SH-SY5Y (cell line): Measurements from ENCODE around the gene F2RL2.

Experiments used
- GATA2 ChIP-seq: IDR thresholded peaks from 2 replicates; pipeline ENCODE4 v1.6.1; 2011; ENCODE audit warnings: mild to moderate bottlenecking, low read depth, low read length
- GATA3 ChIP-seq: IDR thresholded peaks from 2 replicates; pipeline ENCODE4 v1.6.1; 2011; ENCODE audit warnings: low read depth, mild to moderate bottlenecking, low read length, moderate library complexity

The F2RL2 gene

GRCh38 chr5:76641514-76642120 is 18.4 kb upstream of the F2RL2 start:
- no peak for TF ChIP-seq GATA2
- no peak for TF ChIP-seq GATA3

- TF ChIP-seq GATA2 (no peak), GATA3 (no peak)
Observed at GRCh38 chr5:76638479-76638878, 15.3 kb upstream of the F2RL2 start.

- no peak for TF ChIP-seq GATA3
- no peak for TF ChIP-seq GATA2
Observed at GRCh38 chr5:76637490-76637889, 14.3 kb upstream of the F2RL2 start.

GRCh38 chr5:76634661-76635060 is 11.5 kb upstream of the F2RL2 start:
- TF ChIP-seq GATA2 (no peak), GATA3 (no peak)

GRCh38 chr5:76626738-76627137 is 3.5 kb upstream of the F2RL2 start:
- no peak for TF ChIP-seq GATA3
- TF ChIP-seq GATA2: no peak

- TF ChIP-seq GATA3 (no peak), GATA2 (no peak)
Observed at GRCh38 chr5:76625087-76625815, 2.0 kb upstream of the F2RL2 start.

- TF ChIP-seq GATA3 (no peak), GATA2 (no peak)
Observed at GRCh38 chr5:76622076-76622475, 1.1 kb downstream of the F2RL2 start.

GRCh38 chr5:76620166-76620565 is 3.0 kb downstream of the F2RL2 start:
- TF ChIP-seq GATA2 (no peak), GATA3 (no peak)

GRCh38 chr5:76617675-76618074 is 5.5 kb downstream of the F2RL2 start:
- TF ChIP-seq GATA2 (no peak), GATA3 (no peak)

- TF ChIP-seq GATA2 (no peak), GATA3 (no peak)
Observed at GRCh38 chr5:76617229-76617628, 6.0 kb downstream of the F2RL2 start.

GRCh38 chr5:76616206-76616605 is 7.0 kb downstream of the F2RL2 start:
- no peak for TF ChIP-seq GATA2
- no peak for TF ChIP-seq GATA3

- TF ChIP-seq GATA3 (no peak), GATA2 (no peak)
Observed at GRCh38 chr5:76615759-76616158, 7.4 kb downstream of the F2RL2 start.

GRCh38 chr5:76612942-76613341 is 10.3 kb downstream of the F2RL2 start:
- TF ChIP-seq GATA2 (no peak), GATA3 (no peak)

GRCh38 chr5:76610196-76610595 is 13.0 kb downstream of the F2RL2 start:
- TF ChIP-seq GATA3: no peak
- TF ChIP-seq GATA2: no peak

- TF ChIP-seq GATA2: no peak
- TF ChIP-seq GATA3: no peak
Observed at GRCh38 chr5:76608833-76609232, 14.4 kb downstream of the F2RL2 start.
